Heart right ventricle (tissue), 16 donors: ENCODE measurements around the gene SF3B1. TPM values are rescaled to one million over a fixed set of nuclear protein-coding genes. Genes with fewer than 3 reads are reported as not detected.

ENCODE experiments used
- ATAC-seq, 8 donors: fragments of 200-7000 bp; cut with Tn5 transposase; one replicate each; pipeline ENCODE4 v1.9.1; 2020; ENCODE audit warnings: mild to moderate bottlenecking in 8 of 8, moderate library complexity in 8 of 8, moderate number of reproducible peaks in 1 of 8
- DNase-seq, 2 donors: peaks; one replicate each; pipeline ENCODE4 v3.0.0-alpha.2; 2020
- H3K27ac ChIP-seq, 10 donors: fragments of 200-600 bp; sonication (generic) in 2 of 10; one replicate each; pipeline versions ENCODE4 v1.5.0 to v1.8.0; 2020 to 2022; ENCODE audit warnings: mild to moderate bottlenecking in 3 of 10
- H3K27me3 ChIP-seq, 7 donors: fragments of 200-600 bp; one replicate each; pipeline ENCODE4 v1.8.0; 2021 to 2022; ENCODE audit warnings: mild to moderate bottlenecking in 2 of 7
- H3K36me3 ChIP-seq, 9 donors: fragments of 200-600 bp; sonication (generic) in 1 of 9; one replicate each; pipeline versions ENCODE4 v1.5.0 to v1.8.0; 2020 to 2022; ENCODE audit warnings: mild to moderate bottlenecking in 2 of 9
- H3K4me1 ChIP-seq, 9 donors: fragments of 200-600 bp; sonication (generic) in 1 of 9; one replicate each; pipeline versions ENCODE4 v1.5.0 to v1.8.0; 2020 to 2022; ENCODE audit warnings: mild to moderate bottlenecking in 4 of 9
- H3K4me3 ChIP-seq, 10 donors: fragments of 200-600 bp; sonication (generic) in 2 of 10; one replicate each; pipeline versions ENCODE4 v1.5.0 to v1.8.0; 2020 to 2022; ENCODE audit warnings: mild to moderate bottlenecking in 7 of 10, moderate library complexity in 2 of 10
- H3K9me3 ChIP-seq, 11 donors: fragments of 200-600 bp in 10 of 11; sonication (generic) in 2 of 11; one replicate each; pipeline versions ENCODE4 v1.5.0 to v1.8.0; 2013 to 2022; ENCODE audit warnings: mild to moderate bottlenecking in 2 of 11, control low read depth in 1 of 11, moderate library complexity in 1 of 11
- CTCF ChIP-seq, 9 donors: fragments of 200-600 bp; sonication (generic) in 2 of 9; IDR thresholded peaks; one replicate each; pipeline versions ENCODE4 v1.5.0 to v1.8.0; 2021 to 2022; ENCODE audit warnings: antibody characterized with exemption in 9 of 9, mild to moderate bottlenecking in 5 of 9, moderate library complexity in 1 of 9
- WGBS, 2 donors: extraction: QIAGEN DNeasy Blood & Tissue Kit; methylation state at CpG; one replicate each; pipeline ENCODE4 v1.1.7; 2013; ENCODE audit warnings: inconsistent platforms in 1 of 2; 5-methylcytosine and 5-hydroxymethylcytosine counted together
- intact Hi-C, 10 donors: fragments of 100-400 bp; cut with DNase I; formaldehyde crosslinking; loops; one replicate each; pipeline versions ENCODE4 v1.11.1 to v1.14.2; 2022
- polyA plus RNA-seq, 2 donors: library from polyadenylated mRNA; stranded (reverse); fragments of 200-250 nt; gene quantifications; one replicate each; pipeline ENCODE4 v1.2.3, GENCODE V29; 2013
- total RNA-seq, 10 donors: library from RNA; stranded (reverse); fragmentation: NEBNext Ultra II Directional in 3 of 10; extraction: Animal tissue kit (Norgen Biotek cat#: 25700) in 3 of 10; gene quantifications; one replicate each; pipeline versions ENCODE4 v1.2.1 to v1.2.4, GENCODE V29; 2021 to 2023
- donor health status: Arrhythmogenic right ventricular cardiomyopathy.
- donor health status: ischemic (EF 13 %, LVEDD 7.1; RV severe dilation, severe dysfunction).
- donor health status: healthy with polysubstance abuse.
- donor health status: DM: no; HTN: yes; CAD: no.
- donor health status: DM: no; HTN: no; CAD: no.
- donor health status: ischemic (EF 25% LVEDD 6.9; RV normal size, moderate dysfunction).
- donor health status: ischemic (EF 25% LVEDD 5.7; RV mildly dilated, moderate dysfunction).
- donor health status: healthy.
- donor health status: DM: yes; HTN: yes; CAD: no.
- donor health status: Ischemic cardiomyopathy.
- donor health status: ischemic (EF 35%, LVEDD 5.7; RV mildly dilated, moderate dysfunction).
- donor health status: nonischemic (EF 11% LVEDD 7.7; RV severe dilation, severe dysfunction).
- donor health status: DM: yes; HTN: yes; CAD: no.
- donor health status: PGD.
- donor health status: ischemic (EF 29% LVEDD 5.4; RV normal size, mild dysfunction).
- donor health status: nonischemic (EF 23%, LVEDD 6.1; RV moderate dilation, normal function).

Gene SF3B1
- total and polyA plus RNA-seq, 12 donors, result 103 to 206 (median 151) TPM

- TF ChIP-seq CTCF (IDR thresholded peaks at IDR 0.05), result no peak
- H3K4me1 ChIP-seq, result peaks cover 3 to 86% (median 47%) of the 10 kb centered on the region in 9 donors
- H3K4me3 ChIP-seq, result no peak overlapping the region
- H3K36me3 ChIP-seq, result peaks cover 0 to 69% (median 26%) of the 10 kb centered on the region in 9 donors
- no peaks in the 10 kb centered on the region for H3K27me3 ChIP-seq
- ATAC-seq (no peak), DNase-seq (no peak)
- no peaks in the 10 kb centered on the region for H3K9me3 ChIP-seq
- intact Hi-C loops, result no loop called here
- 89 to 91% methylated on average over 2 of the region's 2 CpGs for WGBS, 2 donors
- no peak overlapping the region for H3K27ac ChIP-seq
Measured at GRCh38 chr2:197423307-197423706, 11.5 kb downstream of the SF3B1 start.

DNA sequence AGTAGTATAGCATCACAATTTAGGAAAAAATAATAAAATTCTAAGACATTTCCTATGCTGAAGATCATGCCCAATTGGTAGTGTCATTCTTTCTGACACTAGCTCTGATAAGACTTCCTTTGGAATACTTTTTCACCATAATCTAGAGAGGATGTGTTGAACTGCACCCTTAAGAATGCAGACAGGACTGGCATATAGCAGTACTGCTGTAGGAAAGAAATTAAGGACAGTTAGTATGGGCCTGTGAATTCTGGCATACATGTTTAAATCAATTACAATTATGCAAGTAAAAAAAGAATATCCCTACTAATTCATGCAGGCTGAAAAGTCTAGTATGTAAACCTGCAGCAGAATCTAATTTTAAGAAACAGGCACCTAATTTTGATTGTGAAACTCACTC is 15.4 kb downstream of the SF3B1 start:
- ATAC-seq, result no peak
- intact Hi-C loops, result loop anchor here in 2 of 10 donors (10.0 kb wide), 2 partner anchors 45 to 75 kb away; partner anchors contain the start of gene HSPD1 (in 1 of the 2)

GRCh38 chr2:197416268-197416667 is 18.6 kb downstream of the SF3B1 start:
- no peak for TF ChIP-seq CTCF (IDR thresholded peaks at IDR 0.05)
- ATAC-seq (no peak), DNase-seq (no peak)
- peaks cover 0 to 27% (median 4%) of the 10 kb centered on the region in 9 donors for H3K4me1 ChIP-seq
- H3K4me3 ChIP-seq, result no peak overlapping the region
- no peaks in the 10 kb centered on the region for H3K9me3 ChIP-seq
- WGBS, 2 donors, result 94 to 96% methylated on average over 1 of the region's 1 CpG
- H3K36me3 ChIP-seq, result peaks cover 0 to 100% (median 72%) of the 10 kb centered on the region in 9 donors
- intact Hi-C loops, result loop anchor here in 2 of 10 donors (10.0 kb wide), 2 partner anchors 49 to 79 kb away; partner anchors contain the start of gene HSPD1 (in 1 of the 2)
- H3K27ac ChIP-seq, result no peak overlapping the region
- no peaks in the 10 kb centered on the region for H3K27me3 ChIP-seq

More for the DNA sequence above, 15.4 kb downstream of the SF3B1 start:
- H3K4me1 ChIP-seq, result peaks cover 3 to 56% (median 13%) of the 10 kb centered on the region in 9 donors
- H3K36me3 ChIP-seq, result peaks cover 0 to 100% (median 60%) of the 10 kb centered on the region in 9 donors
- no peak overlapping the region for H3K4me3 ChIP-seq
- H3K27ac ChIP-seq, result no peak overlapping the region
- no peak for TF ChIP-seq CTCF (IDR thresholded peaks at IDR 0.05)
- no peaks in the 10 kb centered on the region for H3K9me3 ChIP-seq
- no peaks in the 10 kb centered on the region for H3K27me3 ChIP-seq
- no peak for DNase-seq

DNA sequence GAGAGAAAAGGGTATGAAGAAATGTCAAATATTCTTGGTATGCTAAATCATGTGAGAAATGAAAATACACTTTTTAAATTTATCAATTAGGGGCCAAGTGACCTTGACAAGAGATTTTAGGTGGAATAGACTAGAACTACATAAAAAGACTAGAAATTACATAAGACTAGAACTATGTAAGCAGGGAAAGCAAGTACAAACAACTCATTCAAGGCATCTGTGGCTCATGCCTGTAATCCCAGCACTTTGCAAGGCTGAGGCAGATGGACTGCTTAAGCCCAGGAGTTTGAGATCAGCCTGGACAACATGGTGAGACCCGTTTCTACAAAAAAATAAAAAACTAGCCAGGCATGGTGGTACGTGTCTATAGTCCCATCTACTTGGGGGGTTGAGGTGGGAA is 20.3 kb downstream of the SF3B1 start:
- WGBS, 2 donors, result 77 to 87% methylated on average over 2 of the region's 2 CpGs
- ATAC-seq (no peak), DNase-seq (no peak)
- Histone ChIP-seq H3K9me3 (no peaks in the 10 kb centered on the region), H3K4me3 (no peak overlapping the region), H3K4me1 (peaks cover 0 to 11% (median 0%) of the 10 kb centered on the region in 9 donors), H3K27me3 (no peaks in the 10 kb centered on the region), H3K27ac (no peak overlapping the region), H3K36me3 (peaks cover 0 to 100% (median 87%) of the 10 kb centered on the region in 9 donors)
- intact Hi-C loops, result loop anchor here in 2 of 10 donors (10.0 kb wide), 2 partner anchors 50 to 80 kb away; partner anchors contain the start of gene HSPD1 (in 1 of the 2)
- no peak for TF ChIP-seq CTCF (IDR thresholded peaks at IDR 0.05)
